ENCODE data around the gene KRT35.

Gene KRT35

DNA sequence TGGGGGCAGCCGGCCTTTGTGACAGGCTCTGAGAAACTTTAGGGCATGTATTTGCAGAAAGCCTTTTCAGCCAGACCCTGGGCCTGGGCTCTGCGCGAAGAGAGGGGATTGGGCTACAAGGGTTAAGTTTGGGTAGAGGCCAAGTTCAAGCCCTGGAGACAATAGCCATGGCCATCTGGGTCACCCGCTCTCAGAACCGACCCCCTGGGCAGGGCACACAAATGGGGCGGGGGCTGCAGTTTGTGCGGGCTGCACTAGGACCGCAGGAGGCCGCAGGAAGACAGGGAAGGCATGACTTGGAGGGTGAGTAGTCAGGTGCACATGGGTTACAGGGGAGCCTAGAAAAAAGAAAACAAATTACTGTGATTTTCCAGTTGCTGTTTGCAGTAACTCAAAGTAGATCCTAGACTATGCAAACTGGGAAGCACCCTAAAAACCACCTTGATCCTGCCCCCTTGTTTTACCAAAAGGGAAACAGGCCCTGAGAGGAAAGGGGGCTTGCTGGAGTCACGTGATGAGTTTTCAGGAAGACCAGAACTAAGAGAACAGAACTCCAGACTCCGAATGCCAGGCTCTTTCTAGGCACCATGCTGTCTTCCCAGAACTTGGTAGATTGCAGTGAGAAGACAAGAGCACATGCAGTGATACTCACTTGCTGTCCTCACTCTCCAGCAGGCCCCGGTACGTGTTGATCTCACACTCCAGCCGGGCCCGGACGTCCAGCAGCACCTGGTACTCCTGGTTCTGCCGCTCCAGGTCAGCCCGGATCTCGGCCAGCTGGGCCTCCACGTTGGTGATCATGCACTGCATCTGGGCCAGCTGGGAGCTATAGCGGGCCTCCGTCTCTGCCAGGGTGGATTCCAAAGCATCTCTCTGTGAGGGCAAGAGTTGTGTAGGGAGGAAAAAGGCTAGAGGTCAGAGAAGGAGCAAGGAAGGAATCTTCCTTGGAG is 3.8 kb downstream of the KRT35 start:
- no peak for ATAC-seq (replicated peaks; ENCODE audit: extremely low read depth, poor library complexity, severe bottlenecking)
- no peaks in the 10 kb centered on the region for H3K9me3 Mint-ChIP-seq
- no peaks in the 10 kb centered on the region for H3K4me1 Mint-ChIP-seq
- H3K4me3 Mint-ChIP-seq, result no peak overlapping the region
- no peak overlapping the region for H3K27ac Mint-ChIP-seq (ENCODE audit: low read depth)
- no peak for DNase-seq (ENCODE audit: low spot score in 2 of 2)
- peaks cover 13% of the 10 kb centered on the region for H3K27me3 Mint-ChIP-seq
- no peaks in the 10 kb centered on the region for H3K36me3 Mint-ChIP-seq (ENCODE audit: insufficient read depth)

DNA sequence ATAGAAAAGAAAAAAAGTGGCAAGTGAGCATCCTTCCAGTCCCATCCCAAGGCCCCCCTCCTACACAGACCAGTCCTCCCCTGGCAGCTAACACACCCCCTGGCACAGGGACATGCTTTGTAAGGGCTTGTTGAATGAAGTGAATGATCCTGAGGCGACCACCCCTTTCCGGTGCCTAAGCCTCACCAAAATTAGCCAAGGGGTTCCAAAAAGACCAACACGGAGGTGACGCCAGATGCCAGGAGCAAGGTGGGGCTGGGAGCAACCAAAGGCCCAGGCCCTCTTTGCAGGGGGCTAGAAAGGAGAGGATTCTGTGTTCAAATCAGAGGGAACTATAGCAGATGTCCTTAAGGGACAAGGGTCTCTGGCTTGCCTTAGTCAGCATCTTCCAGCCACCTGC is 5.5 kb downstream of the KRT35 start:
- peaks cover 13% of the 10 kb centered on the region for H3K27me3 Mint-ChIP-seq

DNA sequence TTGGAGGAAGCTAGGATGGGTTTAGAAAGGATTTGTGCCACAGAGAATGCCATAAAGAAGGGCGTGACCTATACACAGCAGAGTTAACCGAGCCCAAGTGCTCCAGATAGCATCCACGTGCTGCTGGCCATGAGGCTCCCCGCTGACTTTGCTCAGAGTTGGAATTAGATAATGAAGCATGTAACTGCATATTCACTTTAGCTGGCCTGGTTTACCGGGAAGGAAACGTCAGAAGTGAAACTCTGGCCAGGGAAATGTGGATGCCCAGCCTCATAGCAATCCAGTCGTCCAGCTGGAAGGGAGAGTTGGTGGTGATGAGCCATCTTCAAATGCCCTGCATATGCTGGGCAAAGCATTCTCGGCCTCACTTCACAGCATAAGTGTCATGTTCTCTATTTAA is 6.1 kb downstream of the KRT35 start:
- ATAC-seq (replicated peaks; ENCODE audit: extremely low read depth, poor library complexity, severe bottlenecking) (no peak), DNase-seq (ENCODE audit: low spot score in 2 of 2) (no peak)
- Mint-ChIP-seq H3K4me3 (no peak overlapping the region), H3K27me3 (peaks cover 13% of the 10 kb centered on the region), H3K36me3 (ENCODE audit: insufficient read depth) (no peaks in the 10 kb centered on the region), H3K4me1 (no peaks in the 10 kb centered on the region), H3K27ac (ENCODE audit: low read depth) (no peak overlapping the region), H3K9me3 (no peaks in the 10 kb centered on the region)

More for the DNA sequence above, 5.5 kb downstream of the KRT35 start:
- no peaks in the 10 kb centered on the region for H3K4me1 Mint-ChIP-seq
- no peak for DNase-seq (ENCODE audit: low spot score in 2 of 2)
- no peak for ATAC-seq (replicated peaks; ENCODE audit: extremely low read depth, poor library complexity, severe bottlenecking)
- no peaks in the 10 kb centered on the region for H3K36me3 Mint-ChIP-seq (ENCODE audit: insufficient read depth)
- no peak overlapping the region for H3K27ac Mint-ChIP-seq (ENCODE audit: low read depth)
- no peaks in the 10 kb centered on the region for H3K9me3 Mint-ChIP-seq
- H3K4me3 Mint-ChIP-seq, result no peak overlapping the region

DNA sequence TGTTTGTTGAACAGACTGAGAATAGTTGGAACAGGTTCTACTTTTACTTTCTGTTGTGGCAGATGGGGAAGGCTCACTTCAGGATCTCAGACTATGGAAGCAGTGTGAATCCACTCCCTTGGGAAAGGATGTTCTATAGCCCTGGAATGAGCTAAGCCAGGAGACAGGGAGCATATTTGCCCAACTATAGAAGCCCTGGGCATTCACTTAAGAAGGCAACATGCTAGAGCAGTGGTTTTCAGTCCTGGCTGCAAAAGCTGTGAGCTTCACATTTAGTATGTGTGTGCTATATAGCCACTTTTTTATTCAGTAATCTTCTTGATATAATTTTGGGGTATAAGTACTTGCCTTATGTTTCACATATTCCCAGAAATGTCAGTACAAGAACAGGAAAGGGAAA is 12.6 kb downstream of the KRT35 start:
- Mint-ChIP-seq H3K36me3 (ENCODE audit: insufficient read depth) (no peaks in the 10 kb centered on the region), H3K27me3 (peaks cover 31% of the 10 kb centered on the region), H3K4me3 (no peak overlapping the region), H3K27ac (ENCODE audit: low read depth) (no peak overlapping the region), H3K9me3 (no peaks in the 10 kb centered on the region), H3K4me1 (no peaks in the 10 kb centered on the region)
- DNase-seq (ENCODE audit: low spot score in 2 of 2) (no peak), ATAC-seq (replicated peaks; ENCODE audit: extremely low read depth, poor library complexity, severe bottlenecking) (no peak)

DNA sequence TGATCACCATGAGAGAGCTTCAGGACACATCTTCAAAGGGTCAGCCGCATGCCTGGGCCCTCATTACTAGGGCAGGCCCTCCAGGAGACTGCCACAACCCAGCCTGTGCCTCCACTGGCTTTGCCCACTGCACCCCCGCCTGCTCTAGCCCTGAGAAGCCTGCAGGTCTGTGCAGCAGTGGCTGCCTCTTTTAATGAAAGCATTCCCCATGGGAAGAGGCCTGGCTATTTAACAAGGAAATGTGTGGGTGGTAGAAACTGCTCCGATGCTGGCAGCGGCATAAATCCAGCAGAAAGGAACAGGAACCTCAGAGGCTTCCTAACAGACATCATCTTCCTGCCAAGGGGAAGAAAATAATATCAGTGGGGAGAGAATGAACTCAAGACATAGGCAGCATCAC is 13.4 kb downstream of the KRT35 start:
- no peak overlapping the region for H3K4me3 Mint-ChIP-seq
- DNase-seq (ENCODE audit: low spot score in 2 of 2), result no peak
- H3K4me1 Mint-ChIP-seq, result no peaks in the 10 kb centered on the region
- H3K27ac Mint-ChIP-seq (ENCODE audit: low read depth), result no peak overlapping the region
- H3K27me3 Mint-ChIP-seq, result peaks cover 23% of the 10 kb centered on the region
- no peak for ATAC-seq (replicated peaks; ENCODE audit: extremely low read depth, poor library complexity, severe bottlenecking)
- no peaks in the 10 kb centered on the region for H3K9me3 Mint-ChIP-seq
- H3K36me3 Mint-ChIP-seq (ENCODE audit: insufficient read depth), result peaks cover 2% of the 10 kb centered on the region

GRCh38 chr17:41466988-41467387 is 14.0 kb downstream of the KRT35 start, which contains the start of gene KRT32:
Gene KRT32 (minus strand): TSS chr17:41467386. CDS start chr17:41467325, 61 bp downstream.
- ATAC-seq (replicated peaks; ENCODE audit: extremely low read depth, poor library complexity, severe bottlenecking), result no peak
- H3K4me1 Mint-ChIP-seq, result no peaks in the 10 kb centered on the region
- peaks cover 22% of the 10 kb centered on the region for H3K27me3 Mint-ChIP-seq
- H3K36me3 Mint-ChIP-seq (ENCODE audit: insufficient read depth), result peaks cover 2% of the 10 kb centered on the region
- H3K9me3 Mint-ChIP-seq, result no peaks in the 10 kb centered on the region
- H3K27ac Mint-ChIP-seq (ENCODE audit: low read depth), result no peak within 1 kb of the TSS
- no peak for DNase-seq (ENCODE audit: low spot score in 2 of 2)
- no peak within 1 kb of the TSS for H3K4me3 Mint-ChIP-seq

DNA sequence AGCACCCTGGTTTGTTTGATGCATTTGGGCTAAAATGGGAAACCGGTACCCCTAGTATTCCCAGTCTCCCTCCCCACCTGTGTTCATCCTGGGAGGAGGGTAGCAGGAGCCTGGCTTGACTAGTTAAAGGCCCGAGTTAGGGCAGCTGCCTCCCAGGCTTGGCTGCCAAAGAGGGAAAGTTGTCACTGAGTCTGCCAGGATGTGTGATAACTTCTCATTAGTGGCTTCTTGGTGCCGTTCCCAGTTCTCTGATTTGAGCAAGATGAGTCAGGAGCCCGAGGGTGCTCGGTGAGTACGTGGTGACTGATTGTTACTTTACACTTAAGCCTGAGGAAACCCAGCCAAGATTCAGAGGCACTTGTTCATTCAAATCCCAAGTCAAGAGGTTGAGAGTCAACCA is 16.3 kb downstream of the KRT35 start:
- ATAC-seq (replicated peaks; ENCODE audit: extremely low read depth, poor library complexity, severe bottlenecking) (no peak), DNase-seq (ENCODE audit: low spot score in 2 of 2) (no peak)
- H3K36me3 Mint-ChIP-seq (ENCODE audit: insufficient read depth), result peaks cover 2% of the 10 kb centered on the region
- H3K4me3 Mint-ChIP-seq, result no peak overlapping the region
- no peaks in the 10 kb centered on the region for H3K9me3 Mint-ChIP-seq
- no peaks in the 10 kb centered on the region for H3K4me1 Mint-ChIP-seq
- no peak overlapping the region for H3K27ac Mint-ChIP-seq (ENCODE audit: low read depth)
- peaks cover 22% of the 10 kb centered on the region for H3K27me3 Mint-ChIP-seq

- H3K4me1 Mint-ChIP-seq, result no peaks in the 10 kb centered on the region
- H3K27ac Mint-ChIP-seq (ENCODE audit: low read depth), result no peak overlapping the region
- DNase-seq (ENCODE audit: low spot score in 2 of 2) (no peak), ATAC-seq (replicated peaks; ENCODE audit: extremely low read depth, poor library complexity, severe bottlenecking) (no peak)
- peaks cover 22% of the 10 kb centered on the region for H3K27me3 Mint-ChIP-seq
- H3K4me3 Mint-ChIP-seq, result no peak overlapping the region
- peaks cover 2% of the 10 kb centered on the region for H3K36me3 Mint-ChIP-seq (ENCODE audit: insufficient read depth)
- H3K9me3 Mint-ChIP-seq, result no peaks in the 10 kb centered on the region
Measured at GRCh38 chr17:41464173-41464572, 16.8 kb downstream of the KRT35 start.

DNA sequence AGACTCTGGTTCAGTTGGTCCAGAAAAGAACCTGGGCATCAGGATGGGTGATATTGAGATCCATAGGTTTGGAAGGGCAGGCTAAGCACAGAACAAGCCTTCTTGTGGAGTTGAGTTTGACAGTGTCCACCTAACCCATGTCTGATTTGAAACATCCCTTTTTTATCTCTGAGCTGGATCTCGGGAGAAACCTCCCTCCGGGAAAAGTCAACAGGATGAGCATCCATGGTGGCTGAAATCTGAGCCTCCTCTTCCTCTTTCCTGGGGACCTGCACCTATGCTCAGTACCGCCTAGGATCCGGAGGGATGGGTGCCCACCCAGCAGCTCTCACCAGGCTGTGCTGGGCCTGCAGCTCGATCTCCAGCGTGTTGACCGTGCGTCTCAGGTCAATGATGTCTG is 17.2 kb downstream of the KRT35 start:
- H3K27me3 Mint-ChIP-seq, result peaks cover 22% of the 10 kb centered on the region
- no peak overlapping the region for H3K27ac Mint-ChIP-seq (ENCODE audit: low read depth)
- no peaks in the 10 kb centered on the region for H3K9me3 Mint-ChIP-seq
- H3K36me3 Mint-ChIP-seq (ENCODE audit: insufficient read depth), result peaks cover 2% of the 10 kb centered on the region
- DNase-seq (ENCODE audit: low spot score in 2 of 2), result no peak
- no peak for ATAC-seq (replicated peaks; ENCODE audit: extremely low read depth, poor library complexity, severe bottlenecking)
- H3K4me3 Mint-ChIP-seq, result no peak overlapping the region
- H3K4me1 Mint-ChIP-seq, result no peaks in the 10 kb centered on the region

DNA sequence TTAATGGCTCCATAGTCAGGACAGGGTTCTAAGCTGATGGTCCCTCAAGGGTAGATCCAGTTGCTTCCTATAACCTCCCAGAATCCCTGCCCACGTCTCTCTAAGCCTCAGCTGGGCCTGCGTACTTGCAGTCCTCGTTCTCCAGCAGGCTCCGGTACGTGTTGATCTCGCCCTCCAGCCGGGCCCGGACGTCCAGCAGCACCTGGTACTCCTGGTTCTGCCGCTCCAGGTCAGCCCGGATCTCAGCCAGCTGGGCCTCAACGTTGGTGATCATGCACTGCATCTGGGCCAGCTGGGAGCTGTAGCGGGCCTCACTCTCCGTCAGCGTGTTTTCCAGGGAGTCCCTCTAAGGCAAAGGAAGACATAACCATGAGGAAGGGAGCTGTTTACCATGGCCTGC is 18.2 kb downstream of the KRT35 start:
- H3K4me3 Mint-ChIP-seq, result no peak overlapping the region
- no peak for ATAC-seq (replicated peaks; ENCODE audit: extremely low read depth, poor library complexity, severe bottlenecking)
- H3K27ac Mint-ChIP-seq (ENCODE audit: low read depth), result no peak overlapping the region
- no peaks in the 10 kb centered on the region for H3K9me3 Mint-ChIP-seq
- peaks cover 2% of the 10 kb centered on the region for H3K36me3 Mint-ChIP-seq (ENCODE audit: insufficient read depth)
- peaks cover 22% of the 10 kb centered on the region for H3K27me3 Mint-ChIP-seq
- DNase-seq (ENCODE audit: low spot score in 2 of 2), result no peak
- H3K4me1 Mint-ChIP-seq, result no peaks in the 10 kb centered on the region

DNA sequence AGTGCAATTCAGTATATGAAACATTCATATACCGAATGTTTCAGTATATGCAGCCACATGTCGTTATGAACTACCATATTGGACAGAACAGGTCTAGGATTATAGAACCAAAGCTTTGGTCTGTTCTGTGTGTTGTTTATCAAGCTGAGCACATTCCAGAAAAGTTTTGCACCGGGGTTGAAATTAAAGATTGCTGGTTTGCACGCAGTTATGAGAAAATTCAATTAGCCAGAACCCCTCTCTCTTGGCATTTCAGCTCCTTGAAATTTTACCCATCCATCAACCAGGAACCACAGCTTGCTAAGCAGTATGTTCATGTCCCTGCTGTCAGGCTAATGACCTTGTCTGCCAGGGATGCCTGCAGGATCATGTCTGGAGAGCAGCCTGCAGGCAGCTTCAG is 23.3 kb downstream of the KRT35 start:
- Mint-ChIP-seq H3K4me1 (no peaks in the 10 kb centered on the region), H3K4me3 (no peak overlapping the region), H3K27ac (ENCODE audit: low read depth) (no peak overlapping the region), H3K9me3 (no peaks in the 10 kb centered on the region), H3K27me3 (peaks cover 8% of the 10 kb centered on the region), H3K36me3 (ENCODE audit: insufficient read depth) (peaks cover under 1% of the 10 kb centered on the region)
- ATAC-seq (replicated peaks; ENCODE audit: extremely low read depth, poor library complexity, severe bottlenecking) (no peak), DNase-seq (ENCODE audit: low spot score in 2 of 2) (no peak)

DNA sequence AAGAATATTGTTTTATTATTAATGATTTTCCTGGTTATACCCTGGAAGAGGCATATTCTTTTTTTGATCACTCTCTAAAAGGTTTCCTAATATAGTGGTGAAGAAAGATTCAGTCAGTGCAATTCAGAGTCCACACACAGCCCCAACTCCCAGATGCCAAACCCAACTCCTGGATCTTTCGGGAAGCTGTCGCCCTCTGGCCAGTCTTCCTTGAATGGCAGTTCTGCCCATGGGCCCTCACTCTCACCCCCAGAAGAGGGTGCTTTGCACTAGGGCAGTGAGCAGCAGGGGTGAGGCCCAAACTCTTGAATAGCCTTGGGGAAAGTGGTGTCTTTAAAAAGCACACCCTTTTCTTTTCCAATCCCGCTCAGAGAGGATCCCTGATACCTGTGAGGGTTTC is 24.7 kb downstream of the KRT35 start:
- H3K27ac Mint-ChIP-seq (ENCODE audit: low read depth), result no peak overlapping the region

GRCh38 chr17:41455236-41455635 is 25.7 kb downstream of the KRT35 start:
- Mint-ChIP-seq H3K27me3 (peaks cover 26% of the 10 kb centered on the region), H3K27ac (ENCODE audit: low read depth) (no peak overlapping the region), H3K4me3 (no peak overlapping the region), H3K9me3 (no peaks in the 10 kb centered on the region), H3K4me1 (peaks cover 4% of the 10 kb centered on the region), H3K36me3 (ENCODE audit: insufficient read depth) (no peaks in the 10 kb centered on the region)
- ATAC-seq (replicated peaks; ENCODE audit: extremely low read depth, poor library complexity, severe bottlenecking) (no peak), DNase-seq (ENCODE audit: low spot score in 2 of 2) (no peak)

More for the DNA sequence above, 24.7 kb downstream of the KRT35 start:
- Mint-ChIP-seq H3K4me1 (no peaks in the 10 kb centered on the region), H3K27me3 (peaks cover 17% of the 10 kb centered on the region), H3K9me3 (no peaks in the 10 kb centered on the region), H3K36me3 (ENCODE audit: insufficient read depth) (no peaks in the 10 kb centered on the region), H3K4me3 (no peak overlapping the region)
- ATAC-seq (replicated peaks; ENCODE audit: extremely low read depth, poor library complexity, severe bottlenecking), result no peak
- no peak for DNase-seq (ENCODE audit: low spot score in 2 of 2)
